GM19397 (cell line): ENCODE measurements around the gene BANF1.
"Not testable (repeated sequence)": the region's sequence is repeated elsewhere in the genome, so short reads cannot be mapped to it uniquely, and the experiment has no call there.

Source experiments
- ATAC-seq: cut with Tn5 transposase; IDR thresholded peaks from one replicate; pipeline ENCODE4 v1.9.1; 2021; ENCODE audit warnings: mild to moderate bottlenecking, moderate library complexity; ENCODE audit not compliant: unreplicated experiment

Gene BANF1

GRCh38 chr11:66011239-66011784 is 9.0 kb downstream of the BANF1 start:
- ATAC-seq = no peak

GRCh38 chr11:66011785-66012303 is 9.5 kb downstream of the BANF1 start, which contains the start of gene CST6:
TSS of gene CST6 (plus strand) at chr11:66012008. CDS start at chr11:66012045, 37 bp downstream.
- ATAC-seq = no peak

DNA sequence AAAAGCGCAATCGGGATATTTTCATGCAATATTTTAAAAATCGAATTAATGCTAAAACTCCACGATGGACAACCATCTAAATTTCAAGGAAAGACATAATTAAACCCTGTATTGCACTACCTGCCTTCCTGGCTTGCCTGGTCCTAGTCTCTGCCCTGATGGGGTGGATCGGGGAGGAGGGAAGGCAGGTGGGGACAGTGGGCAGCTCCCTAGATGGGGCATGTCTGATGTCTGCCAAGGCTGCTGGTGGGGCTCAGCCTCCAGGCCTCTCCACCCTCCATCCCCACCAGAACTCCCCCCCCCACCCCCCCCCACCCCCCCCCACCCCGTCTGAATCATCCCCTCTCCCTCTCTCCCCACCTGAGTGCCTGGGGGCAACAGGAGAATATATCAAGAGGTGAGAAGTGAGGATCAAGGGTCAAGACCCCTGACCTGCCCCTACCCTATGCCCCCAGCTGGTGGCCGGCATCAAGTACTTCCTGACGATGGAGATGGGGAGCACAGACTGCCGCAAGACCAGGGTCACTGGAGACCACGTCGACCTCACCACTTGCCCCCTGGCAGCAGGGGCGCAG is 10.2 kb downstream of the BANF1 start:
- no peak for ATAC-seq

DNA sequence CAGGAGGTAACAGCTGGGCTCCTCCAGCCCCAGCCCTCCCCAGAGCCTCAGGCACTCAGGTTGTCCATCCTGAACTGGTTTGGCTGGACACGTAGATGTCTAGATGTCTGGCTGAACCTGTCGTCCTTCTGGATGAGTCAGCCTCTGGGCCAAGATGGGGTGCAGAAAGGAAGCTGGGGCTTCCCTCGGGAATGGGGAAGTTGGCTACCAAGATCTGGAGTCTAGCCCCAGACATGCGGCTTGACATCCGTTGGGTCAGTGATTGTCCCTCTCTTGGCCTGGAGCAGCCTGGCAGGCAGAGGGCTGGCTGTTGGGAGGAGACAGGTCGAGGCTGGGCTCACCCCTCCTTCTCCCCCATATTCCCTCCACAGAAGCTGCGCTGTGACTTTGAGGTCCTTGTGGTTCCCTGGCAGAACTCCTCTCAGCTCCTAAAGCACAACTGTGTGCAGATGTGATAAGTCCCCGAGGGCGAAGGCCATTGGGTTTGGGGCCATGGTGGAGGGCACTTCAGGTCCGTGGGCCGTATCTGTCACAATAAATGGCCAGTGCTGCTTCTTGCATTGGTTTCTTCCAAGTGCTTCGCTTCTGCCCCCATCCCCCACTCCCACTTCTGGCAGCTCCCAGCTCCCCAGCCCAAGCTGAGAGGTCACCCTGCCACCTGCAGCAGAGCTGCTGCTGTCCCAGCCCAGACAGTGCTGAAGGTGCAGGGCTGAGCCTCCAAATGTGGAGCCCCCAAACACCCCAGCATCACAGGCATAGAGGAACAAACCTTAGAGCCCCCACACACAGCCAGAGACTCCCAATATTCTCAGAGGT is 10.9 kb downstream of the BANF1 start:
- no peak for ATAC-seq

GRCh38 chr11:66013762-66014100 is 11.4 kb downstream of the BANF1 start:
- no peak for ATAC-seq

GRCh38 chr11:66014804-66015453 is 12.6 kb downstream of the BANF1 start:
- no peak for ATAC-seq

- no peak for ATAC-seq
These were observed 13.2 kb downstream of the BANF1 start for GRCh38 chr11:66015454-66015881.

- no peak for ATAC-seq
These were observed 13.9 kb downstream of the BANF1 start for GRCh38 chr11:66015936-66016792.

DNA sequence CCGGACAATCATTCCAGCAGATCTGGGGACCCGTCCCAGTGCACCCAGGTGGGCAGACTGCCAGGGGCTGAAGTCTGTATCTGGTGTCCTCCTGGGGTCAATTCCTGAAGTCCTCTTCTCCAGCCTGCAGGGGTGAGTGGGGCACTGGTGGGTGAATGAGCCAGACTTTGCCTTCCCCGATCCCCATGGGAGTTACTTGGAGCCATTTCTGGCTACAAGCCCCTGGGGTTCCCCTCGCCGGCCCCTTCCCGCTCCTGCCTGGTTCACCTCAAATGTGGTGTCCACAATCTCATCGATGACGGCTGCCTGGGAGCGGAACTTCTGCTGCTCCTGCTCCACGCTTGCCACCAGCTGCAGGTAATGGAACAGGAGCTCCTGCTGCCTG is 14.5 kb downstream of the BANF1 start:
- no peak for ATAC-seq

- no peak for ATAC-seq
These were observed 15.0 kb downstream of the BANF1 start for GRCh38 chr11:66017321-66017720.

DNA sequence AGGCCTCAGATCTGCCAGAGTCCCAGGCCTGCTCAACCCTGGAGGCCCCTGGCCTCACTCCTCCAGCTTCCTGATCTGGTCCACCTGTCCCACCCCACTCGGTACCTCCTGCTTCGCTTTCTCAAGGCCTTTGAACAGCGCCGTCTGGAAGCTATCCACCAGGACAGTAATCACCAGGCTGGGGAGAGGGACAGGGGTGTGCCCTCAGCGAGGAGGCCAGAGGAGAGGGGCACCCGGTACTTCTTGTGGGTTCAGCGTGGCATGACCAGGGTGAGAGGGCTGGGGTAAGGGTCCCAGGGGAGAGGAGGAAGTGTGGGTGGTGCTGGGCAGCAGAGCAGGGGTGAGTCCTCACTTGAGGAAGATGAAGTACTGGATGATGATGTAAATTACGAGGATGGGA is 17.9 kb downstream of the BANF1 start:
- no peak for ATAC-seq

DNA sequence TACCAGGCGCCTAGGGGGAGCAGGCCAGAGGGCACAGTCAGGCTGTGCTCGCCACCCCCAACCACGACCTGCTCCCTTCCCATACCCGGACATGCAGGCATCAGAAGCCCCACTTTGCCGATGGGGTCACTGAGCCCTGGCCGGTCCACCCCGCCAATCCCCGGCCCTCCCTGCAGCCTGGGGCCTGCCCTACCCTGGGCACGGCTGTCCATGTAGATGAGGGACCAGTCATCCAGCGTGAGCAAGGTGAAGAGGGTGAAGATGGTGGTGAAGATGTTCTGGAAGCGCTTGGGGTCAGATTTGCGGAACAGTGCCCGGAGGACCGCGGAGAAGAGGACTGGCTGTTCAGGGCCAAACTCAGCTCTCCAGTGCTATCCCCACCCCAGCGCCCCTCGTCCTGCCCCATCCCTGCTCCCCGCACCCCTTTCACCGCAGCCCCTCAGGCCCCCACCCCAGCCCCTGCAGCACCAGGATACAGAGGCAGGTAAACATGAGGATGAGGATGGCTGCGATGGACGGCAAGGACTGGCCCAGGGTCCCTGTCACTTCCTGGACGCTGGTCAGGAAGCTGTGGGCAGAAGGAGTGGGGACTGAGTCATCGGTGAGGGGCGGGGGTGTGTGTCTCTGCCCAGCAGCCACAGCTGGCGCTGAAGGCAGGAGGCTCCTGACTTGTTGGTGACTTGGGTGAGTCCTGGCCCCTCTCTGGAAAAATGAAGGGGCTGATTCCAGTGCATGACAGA is 18.5 kb downstream of the BANF1 start:
- ATAC-seq = no peak

GRCh38 chr11:66022401-66023185 is 20.3 kb downstream of the BANF1 start:
- no peak for ATAC-seq

GRCh38 chr11:66023186-66023440 is 20.8 kb downstream of the BANF1 start:
- not testable (repeated sequence) for ATAC-seq

DNA sequence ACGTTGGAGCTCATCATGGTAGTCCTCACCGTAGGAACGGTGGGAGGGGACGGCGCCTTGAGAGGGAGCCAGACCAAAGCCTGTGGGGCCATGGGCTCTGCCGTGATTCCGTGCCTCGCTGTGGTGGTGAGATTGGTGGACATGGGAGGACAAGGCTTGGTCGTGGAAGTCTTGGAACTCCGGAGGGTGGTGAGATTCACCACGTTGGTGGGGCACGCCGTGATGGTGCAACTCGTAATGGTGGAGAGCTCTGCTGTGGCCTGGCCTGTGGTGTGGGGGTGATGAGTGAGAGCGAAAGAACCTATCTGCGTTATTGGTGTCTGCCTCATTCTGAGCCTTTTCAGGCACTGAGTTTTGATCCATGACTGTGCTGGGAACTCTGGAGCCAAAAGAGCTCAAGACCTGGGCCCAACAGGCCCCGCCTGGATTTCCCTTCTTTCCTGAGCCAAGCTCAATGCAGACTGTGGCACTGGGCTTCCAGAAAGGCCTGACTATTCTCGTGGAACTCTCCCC is 23.8 kb downstream of the BANF1 start, which contains the start of gene CATSPER1:
CATSPER1 (minus strand) TSS at position 463 of the 513 bp plus-strand sequence; CDS start at position 363, 100 bp downstream.
- no peak for ATAC-seq

DNA sequence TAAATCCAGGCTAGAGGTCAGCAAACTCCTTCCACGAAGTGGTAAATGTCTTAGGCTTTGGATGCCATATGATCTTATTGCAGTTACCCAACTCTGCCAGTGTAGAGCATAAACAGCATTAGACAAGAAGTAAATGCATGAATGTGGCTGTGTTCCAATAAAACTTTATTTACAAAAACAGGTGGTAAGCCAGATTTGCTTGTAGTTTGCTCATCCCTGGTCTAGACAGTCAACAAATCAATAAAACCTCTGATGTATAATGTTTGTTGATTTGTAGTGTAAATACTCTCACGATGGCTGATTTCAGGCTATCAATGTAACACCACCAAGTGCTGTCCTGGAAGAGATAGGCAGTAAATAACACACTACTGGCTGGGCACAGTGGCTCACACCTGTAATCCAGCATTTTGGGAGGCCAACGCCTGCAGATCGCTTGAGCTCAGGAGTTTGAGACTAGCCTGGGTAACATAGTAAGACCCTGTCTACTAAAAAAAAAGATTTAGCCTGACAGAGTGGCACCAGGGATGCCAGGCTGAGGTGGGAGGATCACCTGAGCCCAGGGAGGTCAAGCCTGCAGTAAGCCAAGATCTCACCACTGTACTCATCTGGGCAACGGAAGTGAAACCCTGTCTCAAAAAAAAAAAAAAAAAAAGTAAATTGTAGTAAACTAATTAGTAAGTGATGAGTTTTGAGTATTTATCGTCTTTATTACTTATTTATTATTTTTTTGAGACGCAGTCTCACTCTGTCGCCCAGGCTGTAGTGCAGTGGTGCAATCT is 30.8 kb downstream of the BANF1 start:
- ATAC-seq = no peak

DNA sequence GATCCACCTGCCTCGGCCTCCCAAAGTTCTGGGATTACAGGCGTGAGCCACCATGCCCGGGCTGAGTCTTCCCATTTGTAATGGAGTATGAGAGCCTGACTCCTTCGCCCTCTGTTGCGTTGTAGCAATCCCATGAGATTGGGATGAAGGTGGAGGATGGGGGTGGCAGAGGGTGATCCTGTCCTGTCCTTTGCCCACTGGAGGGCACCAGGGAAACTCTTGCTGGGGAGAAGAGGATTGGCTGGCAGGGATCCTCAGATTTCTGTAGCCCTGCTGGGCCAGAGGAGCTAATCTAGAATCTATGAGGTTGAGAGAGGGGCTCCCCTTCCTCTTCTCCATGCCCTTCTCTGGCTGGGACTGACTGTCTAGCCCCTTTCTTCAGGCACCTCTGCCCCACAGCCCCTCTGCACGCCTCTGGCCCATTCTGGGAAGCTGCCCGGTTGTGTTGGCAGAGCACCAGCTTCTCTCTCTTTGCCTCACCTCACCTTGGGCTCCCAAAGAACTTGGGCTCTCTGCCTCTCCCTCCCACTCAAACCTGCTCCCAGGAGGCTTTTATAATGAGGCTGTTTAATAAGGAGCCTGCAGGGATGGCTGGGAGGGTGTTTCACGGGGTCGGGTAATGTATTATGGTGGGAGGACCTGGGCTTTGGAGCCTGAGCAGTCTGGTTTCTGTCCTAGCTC is 33.5 kb downstream of the BANF1 start:
- ATAC-seq = no peak

DNA sequence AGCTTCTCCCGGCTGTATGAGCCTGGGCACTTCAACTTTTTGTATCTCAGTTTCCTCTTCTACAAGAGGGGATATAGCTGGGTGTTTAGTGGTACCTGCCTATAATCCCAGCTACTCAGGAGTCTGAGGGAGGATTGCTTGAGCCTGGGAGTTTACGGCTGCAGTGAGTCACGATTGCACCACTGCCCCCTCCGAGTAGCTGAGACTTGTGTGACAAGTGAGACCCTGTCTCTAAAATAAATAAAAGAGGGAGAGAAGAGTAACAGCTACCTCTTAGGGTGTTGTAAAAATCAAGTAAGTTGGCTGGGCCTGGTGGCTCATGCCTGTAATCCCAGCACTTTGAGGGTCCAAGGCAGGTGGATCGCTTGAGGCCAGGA is 34.0 kb downstream of the BANF1 start:
- ATAC-seq = no peak
